MM.1S (cell line): ENCODE data around the gene CD276.

Experiments used
- DNase-seq: peaks from one replicate; pipeline ENCODE4 v3.0.0-alpha.2; 2015
- H2AFZ ChIP-seq: fragments of 300-600 bp; sonication (generic); 2 replicates; pipeline ENCODE4 v1.6.0; 2016; ENCODE audit warnings: antibody characterized with exemption, low read length
- H3F3A ChIP-seq: fragments of 300-600 bp; sonication (generic); 2 replicates; pipeline ENCODE4 v1.6.1; 2016; ENCODE audit warnings: mild to moderate bottlenecking, antibody characterized with exemption, low read length, moderate library complexity, mixed read lengths; ENCODE audit not compliant: insufficient read depth
- H3K27ac ChIP-seq: fragments of 300-600 bp; sonication (generic); 2 replicates; pipeline ENCODE4 v1.5.1; 2016; ENCODE audit warnings: mild to moderate bottlenecking, low read length
- H3K27me3 ChIP-seq: fragments of 300-600 bp; sonication (generic); replicated peaks from 2 replicates; pipeline ENCODE4 v1.6.0; 2016; ENCODE audit warnings: low read length; ENCODE audit not compliant: insufficient read depth
- H3K36me3 ChIP-seq: fragments of 300-600 bp; sonication (generic); replicated peaks from 2 replicates; pipeline ENCODE4 v1.6.1; 2016; ENCODE audit warnings: mild to moderate bottlenecking, low read length, mixed read lengths; ENCODE audit not compliant: insufficient read depth
- H3K4me1 ChIP-seq: fragments of 300-600 bp; sonication (generic); 2 replicates; pipeline ENCODE4 v1.6.1; 2016; ENCODE audit warnings: low read length, mixed read lengths
- H3K4me2 ChIP-seq: fragments of 300-600 bp; sonication (generic); 2 replicates; pipeline ENCODE4 v1.6.0; 2016; ENCODE audit warnings: low read depth, low read length
- H3K4me3 ChIP-seq: fragments of 300-600 bp; sonication (generic); 2 replicates; pipeline ENCODE4 v1.5.1; 2016; ENCODE audit warnings: low read length, mixed read lengths
- H3K79me2 ChIP-seq: fragments of 300-600 bp; sonication (generic); 2 replicates; pipeline ENCODE4 v1.6.1; 2016; ENCODE audit warnings: mixed run types, low read length, mixed read lengths
- H3K9ac ChIP-seq: fragments of 300-600 bp; sonication (generic); 2 replicates; pipeline ENCODE4 v1.6.1; 2016; ENCODE audit warnings: low read length, mixed read lengths
- H3K9me2 ChIP-seq: fragments of 300-600 bp; sonication (generic); replicated peaks from 2 replicates; pipeline ENCODE4 v1.6.1; 2016; ENCODE audit warnings: mild to moderate bottlenecking, low read length, mixed read lengths; ENCODE audit not compliant: insufficient read depth
- H3K9me3 ChIP-seq: fragments of 300-600 bp; sonication (generic); replicated peaks from 2 replicates; pipeline ENCODE4 v1.6.1; 2016; ENCODE audit warnings: mild to moderate bottlenecking, low read length, mixed read lengths; ENCODE audit not compliant: insufficient read depth
- H4K20me1 ChIP-seq: fragments of 300-600 bp; sonication (generic); 2 replicates; pipeline ENCODE4 v1.6.1; 2016; ENCODE audit warnings: mild to moderate bottlenecking, low read length, moderate library complexity, mixed read lengths; ENCODE audit not compliant: insufficient read depth
- EZH2 ChIP-seq: fragments of 300-600 bp; sonication (generic); optimal IDR thresholded peaks from 2 replicates; pipeline ENCODE3; 2017; ENCODE audit warnings: low read depth, mild to moderate bottlenecking, antibody characterized with exemption, low read length, mixed read lengths
- EZH2phosphoT487 ChIP-seq: fragments of 300-600 bp; sonication (generic); IDR thresholded peaks from 2 replicates; pipeline ENCODE4 v1.6.1; 2018; ENCODE audit warnings: antibody characterized with exemption, low read length
- TF ChIP-seq, protein P1 (sequence below): fragments of 300-600 bp; sonication (generic); IDR thresholded peaks from 2 replicates; pipeline ENCODE4 v1.5.1; 2016; ENCODE audit warnings: antibody characterized with exemption, low read length, mixed read lengths

The CD276 gene

DNA sequence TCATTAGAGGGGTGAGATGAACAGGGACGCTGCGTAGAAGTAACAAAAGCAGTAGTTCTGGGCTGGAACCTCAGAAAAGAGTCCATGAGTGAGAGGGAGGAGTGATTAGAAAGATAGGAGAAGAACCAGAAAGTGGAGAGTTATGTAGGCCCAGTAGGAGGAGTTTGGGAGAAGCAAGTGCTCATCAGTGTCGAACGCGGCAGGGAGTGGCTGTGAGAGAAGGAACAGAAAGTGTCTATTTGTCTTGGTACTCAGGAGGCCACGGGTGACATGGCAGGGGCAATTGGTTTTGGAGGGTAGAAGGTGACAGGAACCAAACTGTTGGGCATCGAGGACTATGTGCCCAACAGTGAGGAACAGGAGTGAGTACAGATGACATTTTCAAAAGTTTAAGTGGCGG is 70.3 kb downstream of the CD276 start:
- no peak overlapping the region for H2AFZ ChIP-seq

DNA sequence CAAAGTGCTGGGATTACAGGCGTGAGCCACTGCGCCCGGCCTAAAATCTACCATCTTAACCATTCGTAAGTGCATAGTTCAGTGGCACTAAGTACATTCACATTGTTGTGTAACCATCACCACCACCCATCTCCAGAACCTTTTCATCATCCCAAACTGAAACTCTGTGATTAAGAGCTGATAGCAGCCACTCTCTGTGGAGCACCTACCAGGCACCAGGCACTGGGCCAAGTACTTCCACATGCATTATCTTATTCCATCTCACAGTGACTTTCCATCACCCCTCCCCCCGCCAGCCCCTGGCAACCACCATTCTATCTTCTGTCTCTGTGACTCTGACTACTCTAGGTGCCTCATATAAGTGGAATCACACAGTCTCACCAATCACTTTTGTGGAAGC is 71.3 kb downstream of the CD276 start:
- TF ChIP-seq, protein P1, sequence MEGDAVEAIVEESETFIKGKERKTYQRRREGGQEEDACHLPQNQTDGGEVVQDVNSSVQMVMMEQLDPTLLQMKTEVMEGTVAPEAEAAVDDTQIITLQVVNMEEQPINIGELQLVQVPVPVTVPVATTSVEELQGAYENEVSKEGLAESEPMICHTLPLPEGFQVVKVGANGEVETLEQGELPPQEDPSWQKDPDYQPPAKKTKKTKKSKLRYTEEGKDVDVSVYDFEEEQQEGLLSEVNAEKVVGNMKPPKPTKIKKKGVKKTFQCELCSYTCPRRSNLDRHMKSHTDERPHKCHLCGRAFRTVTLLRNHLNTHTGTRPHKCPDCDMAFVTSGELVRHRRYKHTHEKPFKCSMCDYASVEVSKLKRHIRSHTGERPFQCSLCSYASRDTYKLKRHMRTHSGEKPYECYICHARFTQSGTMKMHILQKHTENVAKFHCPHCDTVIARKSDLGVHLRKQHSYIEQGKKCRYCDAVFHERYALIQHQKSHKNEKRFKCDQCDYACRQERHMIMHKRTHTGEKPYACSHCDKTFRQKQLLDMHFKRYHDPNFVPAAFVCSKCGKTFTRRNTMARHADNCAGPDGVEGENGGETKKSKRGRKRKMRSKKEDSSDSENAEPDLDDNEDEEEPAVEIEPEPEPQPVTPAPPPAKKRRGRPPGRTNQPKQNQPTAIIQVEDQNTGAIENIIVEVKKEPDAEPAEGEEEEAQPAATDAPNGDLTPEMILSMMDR: no peak
- TF ChIP-seq EZH2: no peak
- TF ChIP-seq EZH2phosphoT487: no peak
- H4K20me1 ChIP-seq: no peaks in the 10 kb centered on the region
- H2AFZ ChIP-seq: no peak overlapping the region
- no peaks in the 10 kb centered on the region for H3K4me1 ChIP-seq
- H3K27ac ChIP-seq: no peak overlapping the region
- no peak overlapping the region for H3K4me2 ChIP-seq
- H3K36me3 ChIP-seq: no peaks in the 10 kb centered on the region
- H3K79me2 ChIP-seq: no peaks in the 10 kb centered on the region
- H3K9ac ChIP-seq: no peak overlapping the region
- no peaks in the 10 kb centered on the region for H3F3A ChIP-seq
- H3K4me3 ChIP-seq: no peak overlapping the region
- no peaks in the 10 kb centered on the region for H3K9me3 ChIP-seq
- H3K9me2 ChIP-seq: no peaks in the 10 kb centered on the region
- no peak for DNase-seq
- peaks cover 66% of the 10 kb centered on the region for H3K27me3 ChIP-seq

More for the DNA sequence above, 70.3 kb downstream of the CD276 start:
- Histone ChIP-seq H3K9me3 (no peaks in the 10 kb centered on the region), H3K9ac (no peak overlapping the region), H3K79me2 (no peaks in the 10 kb centered on the region), H3K4me2 (no peak overlapping the region), H3F3A (no peaks in the 10 kb centered on the region), H4K20me1 (no peaks in the 10 kb centered on the region), H3K27ac (no peak overlapping the region), H3K4me3 (no peak overlapping the region), H3K9me2 (no peaks in the 10 kb centered on the region), H3K36me3 (no peaks in the 10 kb centered on the region), H3K27me3 (peaks cover 71% of the 10 kb centered on the region), H3K4me1 (no peaks in the 10 kb centered on the region)
- DNase-seq: no peak
- TF ChIP-seq EZH2 (no peak), EZH2phosphoT487 (no peak)
- TF ChIP-seq, protein P1: no peak

DNA sequence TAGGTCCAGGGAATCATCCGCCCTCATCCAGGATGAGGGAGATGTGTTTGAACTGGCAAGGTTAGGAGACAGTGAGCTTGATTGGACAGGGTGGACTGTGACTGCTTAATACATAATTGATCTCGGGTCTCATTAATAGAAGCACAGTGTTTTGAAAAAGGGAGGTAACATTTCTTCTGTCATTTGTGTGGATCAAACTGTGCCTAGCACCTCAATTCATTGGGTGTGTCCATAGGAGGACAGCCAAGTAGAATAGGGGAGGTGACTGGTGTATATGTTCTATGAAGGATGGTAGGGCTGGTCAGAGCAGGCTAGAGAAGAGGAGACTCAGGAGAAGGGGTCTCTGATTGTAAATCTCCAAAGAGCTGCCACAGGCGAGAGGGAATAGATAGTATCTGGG is 71.8 kb downstream of the CD276 start:
- Histone ChIP-seq H3K36me3 (no peaks in the 10 kb centered on the region), H4K20me1 (no peaks in the 10 kb centered on the region), H3K27me3 (peaks cover 62% of the 10 kb centered on the region), H3F3A (no peaks in the 10 kb centered on the region), H3K79me2 (no peaks in the 10 kb centered on the region), H3K4me2 (no peak overlapping the region), H3K4me3 (no peak overlapping the region), H3K27ac (no peak overlapping the region), H3K9ac (no peak overlapping the region), H3K4me1 (no peaks in the 10 kb centered on the region), H2AFZ (no peak overlapping the region), H3K9me3 (no peaks in the 10 kb centered on the region), H3K9me2 (no peaks in the 10 kb centered on the region)
- DNase-seq: no peak
- TF ChIP-seq EZH2: no peak
- no peak for TF ChIP-seq EZH2phosphoT487

DNA sequence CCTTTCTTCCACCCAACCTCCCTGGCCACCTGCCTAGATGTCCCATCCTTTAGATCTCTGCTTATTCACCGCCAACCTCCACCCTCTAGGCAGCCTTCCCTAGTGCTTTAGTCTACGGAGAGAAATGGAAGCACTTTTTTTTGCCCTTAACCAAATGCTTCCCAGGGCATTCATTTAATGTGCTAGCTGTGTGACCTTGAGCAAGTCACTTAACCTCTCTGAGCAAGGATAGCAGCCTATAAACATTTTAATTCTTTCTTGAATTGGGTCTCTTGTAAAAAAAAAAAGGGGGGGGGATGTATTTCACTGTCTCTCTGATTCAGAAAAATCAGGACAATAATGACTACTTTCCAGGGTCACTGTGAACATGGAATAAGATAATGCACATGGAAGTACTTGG is 72.2 kb downstream of the CD276 start:
- Histone ChIP-seq H4K20me1 (no peaks in the 10 kb centered on the region), H3K9me3 (no peaks in the 10 kb centered on the region), H3K4me3 (no peak overlapping the region), H3F3A (no peaks in the 10 kb centered on the region), H3K4me2 (no peak overlapping the region), H3K27me3 (peaks cover 57% of the 10 kb centered on the region), H3K9ac (no peak overlapping the region), H3K79me2 (no peaks in the 10 kb centered on the region), H2AFZ (no peak overlapping the region), H3K9me2 (no peaks in the 10 kb centered on the region), H3K27ac (no peak overlapping the region), H3K4me1 (no peaks in the 10 kb centered on the region), H3K36me3 (no peaks in the 10 kb centered on the region)
- TF ChIP-seq EZH2phosphoT487: no peak
- TF ChIP-seq, protein P1: no peak
- no peak for TF ChIP-seq EZH2
- DNase-seq: no peak
